D721Med (cell line): ENCODE results near the gene TMEM61.
"Not testable (repeated sequence)": the region's sequence is repeated elsewhere in the genome, so short reads cannot be mapped to it uniquely, and the experiment has no call there.

ENCODE experiments used
- DNase-seq: peaks from one replicate; pipeline ENCODE4 v3.0.0; 2011; ENCODE audit warnings: low spot score; ENCODE audit not compliant: insufficient read length
- FAIRE-seq: peaks from 2 replicates; lab custom pipeline; 2011; peaks lifted over from hg19 to GRCh38; lab: Jason Lieb, UNC
- CTCF ChIP-seq: IDR thresholded peaks from 2 replicates; pipeline ENCODE4 v1.5.1; 2012; ENCODE audit warnings: mild to moderate bottlenecking, control low read depth; ENCODE audit not compliant: insufficient read depth; ENCODE audit errors: missing control alignments

Gene TMEM61

GRCh38 chr1:55010194-55010886 lies 29.9 kb downstream of the TMEM61 start:
- FAIRE-seq, result no peak
- TF ChIP-seq CTCF, result no peak

GRCh38 chr1:55010887-55011217 lies 30.4 kb downstream of the TMEM61 start:
- no peak for DNase-seq
- no peak for FAIRE-seq
- TF ChIP-seq CTCF, result no peak

More at GRCh38 chr1:55010194-55010886, 29.9 kb downstream of the TMEM61 start:
- DNase-seq, result no peak

- no peak for DNase-seq
- no peak for TF ChIP-seq CTCF
- FAIRE-seq, result no peak
These were observed 32.2 kb downstream of the TMEM61 start for GRCh38 chr1:55012661-55013060.

- no peak for TF ChIP-seq CTCF
- FAIRE-seq, result no peak
- no peak for DNase-seq
These were observed 34.7 kb downstream of the TMEM61 start for GRCh38 chr1:55015123-55015522.

- no peak for TF ChIP-seq CTCF
- DNase-seq (no peak), FAIRE-seq (no peak)
These were observed 35.5 kb downstream of the TMEM61 start for GRCh38 chr1:55015731-55016620.

GRCh38 chr1:55018395-55018794 lies 38.0 kb downstream of the TMEM61 start:
- no peak for TF ChIP-seq CTCF
- FAIRE-seq (no peak), DNase-seq (no peak)

GRCh38 chr1:55021942-55022546 lies 41.6 kb downstream of the TMEM61 start:
- DNase-seq (peak; percentile 82), FAIRE-seq (no peak)
- peak; percentile 68 for TF ChIP-seq CTCF

GRCh38 chr1:55024163-55024562 lies 43.7 kb downstream of the TMEM61 start:
- FAIRE-seq, DNase-seq: not testable (repeated sequence)

GRCh38 chr1:55026682-55027081 lies 46.3 kb downstream of the TMEM61 start:
- not testable (repeated sequence) for FAIRE-seq

GRCh38 chr1:55031098-55031497 lies 50.7 kb downstream of the TMEM61 start:
- DNase-seq, FAIRE-seq: not testable (repeated sequence)

More at GRCh38 chr1:55026682-55027081, 46.3 kb downstream of the TMEM61 start:
- not testable (repeated sequence) for DNase-seq
